HG03159 (cell line): Measurements from ENCODE around the gene GALK2.

Experiments
- ATAC-seq: cut with Tn5 transposase; IDR thresholded peaks from one replicate; pipeline ENCODE4 v1.9.1; 2021; ENCODE audit warnings: mild to moderate bottlenecking, moderate library complexity; ENCODE audit not compliant: unreplicated experiment

Gene GALK2

GRCh38 chr15:49278751-49279150 is 108.7 kb downstream of the GALK2 start:
- ATAC-seq = no peak

GRCh38 chr15:49279521-49280456 is 109.7 kb downstream of the GALK2 start:
- no peak for ATAC-seq

GRCh38 chr15:49282366-49282765 is 112.3 kb downstream of the GALK2 start:
- ATAC-seq = no peak

DNA sequence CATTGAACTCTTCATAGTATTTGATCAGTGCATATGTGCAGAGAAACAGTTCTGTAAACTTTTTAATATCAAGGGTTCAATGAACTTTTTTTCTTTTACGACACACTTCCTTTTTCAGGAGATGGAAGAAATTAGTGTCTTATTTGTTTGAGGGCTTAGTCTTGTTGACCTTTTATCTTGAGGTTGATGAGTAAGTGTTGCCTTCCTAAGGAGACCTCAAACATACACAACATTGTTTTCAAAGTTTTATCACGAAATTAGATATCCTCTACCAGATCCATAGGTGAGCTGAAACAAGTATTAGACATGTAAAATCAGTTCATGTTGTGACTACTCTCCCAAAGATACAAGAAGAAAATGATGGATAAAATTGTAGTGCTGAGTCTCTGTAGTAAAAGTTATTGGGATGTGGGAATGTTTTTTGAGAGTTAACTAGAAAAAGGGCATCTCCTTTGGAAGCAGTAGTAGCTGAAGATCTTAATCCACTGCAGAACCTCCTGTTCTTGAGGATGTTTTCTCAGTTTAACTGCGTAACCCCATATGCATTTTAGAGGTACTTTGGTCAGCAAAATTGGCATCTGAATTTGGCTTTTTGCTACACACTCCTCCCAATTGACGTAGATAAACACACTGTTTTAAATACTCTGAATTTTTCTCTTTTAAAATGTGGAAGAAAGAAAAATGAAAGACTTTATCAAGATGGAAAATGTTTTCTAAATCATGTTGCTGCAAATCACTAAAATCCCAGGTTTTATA is 116.8 kb downstream of the GALK2 start:
- no peak for ATAC-seq

DNA sequence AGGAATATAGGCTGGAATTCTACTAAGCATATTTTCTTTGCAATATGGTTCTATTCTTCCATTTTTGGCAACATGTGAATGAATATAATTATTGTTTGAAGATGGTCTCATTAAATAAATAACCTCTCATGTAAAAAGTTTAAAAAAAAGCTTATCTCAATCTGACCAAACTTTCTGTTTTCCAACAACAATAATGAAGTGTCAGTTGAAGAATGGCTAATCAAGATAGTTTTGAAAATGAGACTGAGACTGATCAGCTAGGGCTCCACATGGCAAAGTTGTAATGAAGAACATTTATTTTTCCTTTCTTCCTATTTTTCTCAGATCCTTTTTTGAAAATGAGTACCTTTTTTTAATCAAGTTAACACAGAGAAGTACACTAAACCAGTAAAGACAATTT is 117.4 kb downstream of the GALK2 start:
- no peak for ATAC-seq

DNA sequence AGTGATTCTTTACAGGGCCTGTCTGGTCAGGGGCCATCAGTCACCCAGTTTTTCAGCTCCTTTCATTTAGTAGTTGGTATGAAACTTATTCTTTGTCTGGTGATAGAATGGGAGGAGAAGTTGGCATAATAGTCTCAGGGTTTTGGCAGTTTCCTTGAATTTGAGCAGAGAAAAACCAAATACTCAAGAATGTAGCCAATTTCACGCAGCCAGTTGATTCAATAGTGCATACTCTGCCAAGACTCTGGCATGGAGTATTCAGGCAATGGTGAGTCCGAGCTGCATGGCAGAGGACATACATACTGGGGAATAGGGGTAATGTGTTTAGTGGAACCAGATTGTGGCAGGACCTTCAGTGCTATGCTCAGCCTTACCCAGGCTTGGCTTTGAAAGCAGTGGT is 118.3 kb downstream of the GALK2 start:
- ATAC-seq = no peak

- ATAC-seq = no peak
Measured at GRCh38 chr15:49290191-49290590, 120.1 kb downstream of the GALK2 start.

GRCh38 chr15:49293941-49294340 is 123.9 kb downstream of the GALK2 start:
- no peak for ATAC-seq

GRCh38 chr15:49296258-49296657 is 126.2 kb downstream of the GALK2 start:
- no peak for ATAC-seq

DNA sequence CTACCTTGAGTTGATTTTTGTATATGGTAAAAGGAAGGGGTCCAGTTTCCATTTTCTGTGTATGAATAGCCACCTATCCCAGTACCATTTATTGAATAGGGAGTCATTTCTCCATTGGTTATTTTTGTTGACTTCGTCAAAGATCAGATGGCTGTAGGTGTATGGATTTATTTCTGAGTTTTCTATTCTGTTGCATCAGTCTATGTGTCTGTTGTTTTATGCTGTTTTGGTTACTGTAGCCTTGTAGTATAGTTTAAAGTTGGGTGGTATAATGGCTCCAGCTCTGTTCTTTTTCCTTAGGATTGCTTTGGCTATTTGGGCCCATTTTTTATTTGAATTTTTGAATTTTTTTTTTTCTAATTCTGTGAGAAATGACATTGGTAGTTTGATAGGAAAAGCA is 127.5 kb downstream of the GALK2 start:
- no peak for ATAC-seq

DNA sequence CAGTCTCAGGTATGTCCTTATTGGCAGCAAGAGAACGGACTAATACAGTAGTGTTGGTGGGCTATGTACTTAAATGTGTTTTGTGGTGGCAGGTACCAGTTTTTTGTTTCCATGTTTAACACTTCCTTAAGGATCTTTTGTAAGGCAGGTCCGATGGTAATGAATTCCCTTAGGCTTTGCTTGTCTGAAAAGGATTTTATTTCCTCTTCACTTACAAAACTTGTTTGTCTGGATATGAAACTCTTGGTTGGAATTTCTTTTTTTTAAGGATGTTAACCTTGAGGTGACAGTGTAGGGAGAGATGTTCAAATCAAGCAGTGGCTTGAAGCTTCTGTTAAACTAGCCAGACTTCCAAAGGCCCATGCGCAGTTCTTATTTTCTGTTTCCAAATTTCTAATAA is 130.8 kb downstream of the GALK2 start:
- ATAC-seq = no peak

GRCh38 chr15:49301562-49301961 is 131.5 kb downstream of the GALK2 start:
- no peak for ATAC-seq

DNA sequence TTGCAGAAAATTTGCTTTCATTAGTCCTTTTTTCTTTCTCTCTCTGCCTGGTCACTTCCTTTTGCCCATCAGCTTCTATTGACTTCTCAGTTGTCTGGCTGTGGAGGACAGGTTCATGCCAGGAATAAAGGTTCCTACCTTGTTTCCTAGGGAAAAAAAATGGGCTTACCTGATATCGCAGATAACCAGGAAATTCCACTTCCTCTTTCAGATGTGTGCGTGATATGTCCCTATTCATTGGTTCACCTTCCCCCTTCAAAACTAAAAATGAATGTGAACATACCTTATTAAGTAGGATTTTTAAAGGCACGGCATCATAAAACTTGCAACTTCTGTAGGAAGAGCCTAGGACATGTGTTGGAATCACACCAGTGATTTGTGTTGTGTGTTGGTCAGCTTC is 133.0 kb downstream of the GALK2 start:
- ATAC-seq = no peak

- ATAC-seq = no peak
Measured at GRCh38 chr15:49306551-49306950, 136.5 kb downstream of the GALK2 start.

DNA sequence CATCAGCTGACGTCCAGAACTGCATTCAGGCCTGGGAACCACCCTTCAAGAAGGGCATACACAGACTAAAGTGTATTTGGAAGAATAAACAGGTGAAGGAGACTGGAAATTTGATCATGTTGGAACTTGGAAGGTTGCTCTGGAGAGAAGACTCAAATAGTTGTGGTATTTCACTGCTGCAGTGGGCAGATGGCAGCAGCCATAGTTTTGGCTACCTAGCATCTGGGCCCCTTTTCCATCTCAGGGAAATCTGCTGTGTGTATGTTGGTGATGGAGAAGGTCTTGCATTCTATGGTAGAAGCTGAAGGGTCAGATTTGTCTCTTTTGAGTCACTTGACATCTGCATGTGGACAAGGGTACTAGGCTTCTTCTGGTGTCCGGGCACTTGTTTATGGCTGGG is 138.6 kb downstream of the GALK2 start:
- no peak for ATAC-seq

- ATAC-seq = no peak
Measured at GRCh38 chr15:49309889-49310288, 139.8 kb downstream of the GALK2 start.

DNA sequence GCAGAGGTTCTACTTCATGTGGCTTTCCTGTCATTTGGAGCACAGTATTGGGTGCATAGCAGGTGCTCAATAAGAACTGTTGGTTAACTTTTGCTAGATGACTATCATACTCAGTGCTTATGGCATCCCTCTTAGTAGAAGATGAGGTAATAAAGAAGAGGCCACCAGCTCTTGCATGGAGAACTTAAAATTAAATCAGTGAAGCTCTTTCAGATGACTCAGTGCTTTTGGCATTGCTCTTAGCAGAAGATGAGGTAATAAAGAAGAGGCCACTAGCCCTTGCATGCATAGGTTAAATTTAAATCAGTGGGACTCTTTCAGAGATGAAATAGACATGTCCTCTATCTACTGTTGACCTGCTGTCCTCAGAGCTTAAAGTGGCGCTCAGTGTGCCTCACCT is 143.6 kb downstream of the GALK2 start:
- ATAC-seq = no peak

GRCh38 chr15:49314716-49315115 is 144.7 kb downstream of the GALK2 start:
- no peak for ATAC-seq

DNA sequence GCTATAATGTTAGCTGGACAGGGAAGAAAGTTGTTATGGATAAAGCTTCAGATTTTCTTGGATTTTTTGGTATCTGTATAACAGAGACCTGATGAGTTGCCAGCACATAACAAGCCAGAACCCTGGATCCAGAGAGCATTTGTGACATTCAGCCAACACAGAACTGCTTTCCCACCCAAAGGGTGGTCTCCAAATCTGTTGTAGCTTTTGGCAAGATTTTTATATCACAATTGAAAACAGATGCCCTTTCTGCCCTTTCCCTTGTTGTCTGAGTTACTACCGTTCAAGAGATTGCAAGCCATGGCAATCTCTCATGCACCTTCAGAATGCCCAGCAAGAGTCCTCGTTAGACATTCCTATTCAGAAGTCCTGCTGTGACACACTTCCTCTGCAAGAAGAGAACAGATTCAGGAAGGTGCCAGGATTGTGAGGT is 145.4 kb downstream of the GALK2 start:
- no peak for ATAC-seq

GRCh38 chr15:49320351-49320750 is 150.3 kb downstream of the GALK2 start:
- no peak for ATAC-seq

- no peak for ATAC-seq
Measured at GRCh38 chr15:49323207-49323606, 153.2 kb downstream of the GALK2 start.

DNA sequence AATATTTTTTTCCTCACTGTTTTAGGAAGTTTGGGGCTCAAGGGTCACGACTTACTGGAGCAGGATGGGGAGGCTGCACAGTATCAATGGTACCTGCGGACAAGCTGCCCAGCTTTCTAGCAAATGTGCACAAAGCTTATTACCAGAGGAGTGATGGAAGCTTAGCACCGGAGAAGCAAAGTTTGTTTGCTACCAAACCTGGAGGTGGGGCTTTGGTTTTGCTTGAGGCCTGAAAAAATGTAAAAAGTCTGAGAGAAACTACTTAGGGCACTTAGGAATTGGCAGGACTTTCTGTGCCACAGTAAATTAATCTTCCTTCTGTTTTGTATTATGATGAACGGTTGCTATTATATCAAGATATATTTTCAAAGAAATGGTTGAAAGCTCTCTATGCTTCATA is 157.9 kb downstream of the GALK2 start:
- no peak for ATAC-seq
